ENCODE data around the gene TMED10.

DNA sequence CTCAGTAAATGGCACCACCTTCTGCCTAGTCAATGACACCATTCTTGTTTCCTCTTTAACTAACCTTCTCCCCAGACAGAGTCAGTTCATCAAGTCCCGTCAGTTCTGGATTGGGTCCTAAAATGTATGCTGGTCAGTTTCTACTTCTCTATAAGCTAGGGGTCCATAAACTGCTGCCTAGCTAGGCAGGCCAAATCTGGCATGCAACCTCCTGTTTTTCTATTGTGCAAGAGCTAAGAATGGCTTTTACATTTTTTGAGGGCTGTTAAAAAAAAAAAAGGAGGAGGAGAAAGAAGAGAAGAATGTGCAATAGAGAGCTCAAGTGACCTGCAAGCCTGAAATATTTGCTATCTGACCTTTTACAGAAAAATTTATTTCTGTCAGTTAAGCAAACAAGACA lies 6.4 kb upstream of the TMED10 start:
- TF ChIP-seq, protein P1, sequence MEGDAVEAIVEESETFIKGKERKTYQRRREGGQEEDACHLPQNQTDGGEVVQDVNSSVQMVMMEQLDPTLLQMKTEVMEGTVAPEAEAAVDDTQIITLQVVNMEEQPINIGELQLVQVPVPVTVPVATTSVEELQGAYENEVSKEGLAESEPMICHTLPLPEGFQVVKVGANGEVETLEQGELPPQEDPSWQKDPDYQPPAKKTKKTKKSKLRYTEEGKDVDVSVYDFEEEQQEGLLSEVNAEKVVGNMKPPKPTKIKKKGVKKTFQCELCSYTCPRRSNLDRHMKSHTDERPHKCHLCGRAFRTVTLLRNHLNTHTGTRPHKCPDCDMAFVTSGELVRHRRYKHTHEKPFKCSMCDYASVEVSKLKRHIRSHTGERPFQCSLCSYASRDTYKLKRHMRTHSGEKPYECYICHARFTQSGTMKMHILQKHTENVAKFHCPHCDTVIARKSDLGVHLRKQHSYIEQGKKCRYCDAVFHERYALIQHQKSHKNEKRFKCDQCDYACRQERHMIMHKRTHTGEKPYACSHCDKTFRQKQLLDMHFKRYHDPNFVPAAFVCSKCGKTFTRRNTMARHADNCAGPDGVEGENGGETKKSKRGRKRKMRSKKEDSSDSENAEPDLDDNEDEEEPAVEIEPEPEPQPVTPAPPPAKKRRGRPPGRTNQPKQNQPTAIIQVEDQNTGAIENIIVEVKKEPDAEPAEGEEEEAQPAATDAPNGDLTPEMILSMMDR (IDR thresholded peaks at IDR 0.05; ENCODE audit: extremely low read depth in 1 of 2, insufficient read depth in 1 of 2, low read depth in 1 of 2, low read length in 2 of 2): no peak
- TF ChIP-seq POLR2A (IDR thresholded peaks at IDR 0.05; ENCODE audit: low read depth, low read length) (no peak), MYC (IDR thresholded peaks at IDR 0.05; ENCODE audit: low read depth, low read length) (no peak), EZH2 (IDR thresholded peaks at IDR 0.05; ENCODE audit: borderline replicate concordance, low read depth, low read length, severe bottlenecking) (no peak), JUN (IDR thresholded peaks at IDR 0.05; ENCODE audit: borderline replicate concordance, insufficient read depth, insufficient read length, low read depth) (no peak)
